HG02943 (cell line): ENCODE measurements around the gene AZGP1.
"Not testable (repeated sequence)": the region's sequence is repeated elsewhere in the genome, so short reads cannot be mapped to it uniquely, and the experiment has no call there.

Source experiments
- ATAC-seq: cut with Tn5 transposase; IDR thresholded peaks from one replicate; pipeline ENCODE4 v1.9.1; 2021; ENCODE audit warnings: mild to moderate bottlenecking, low read depth, moderate library complexity; ENCODE audit not compliant: unreplicated experiment

AZGP1 gene

GRCh38 chr7:99954643-99955042, 21.2 kb downstream of the AZGP1 start:
- ATAC-seq = not testable (repeated sequence)

- ATAC-seq = no peak
Measured at GRCh38 chr7:99953649-99954048, 22.2 kb downstream of the AZGP1 start.

DNA sequence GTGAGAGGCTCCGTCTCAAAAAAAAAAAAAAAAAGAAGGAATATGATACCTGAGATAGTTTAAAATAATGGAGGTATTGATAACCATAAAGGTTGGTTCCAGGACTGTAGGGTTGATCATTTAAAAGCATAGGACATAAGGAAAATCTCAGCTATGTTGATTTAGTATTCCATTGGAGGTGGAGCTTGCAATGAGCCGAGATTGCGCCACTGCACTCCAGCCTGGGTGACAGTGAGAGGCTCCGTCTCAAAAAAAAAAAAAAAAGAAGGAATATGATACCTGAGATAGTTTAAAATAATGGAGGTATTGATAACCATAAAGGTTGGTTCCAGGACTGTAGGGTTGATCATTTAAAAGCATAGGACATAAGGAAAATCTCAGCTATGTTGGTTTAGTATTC, 23.2 kb downstream of the AZGP1 start:
- ATAC-seq = not testable (repeated sequence)

- not testable (repeated sequence) for ATAC-seq
Measured at GRCh38 chr7:99950819-99951218, 25.0 kb downstream of the AZGP1 start.

- ATAC-seq = no peak
Measured at GRCh38 chr7:99949645-99950228, 26.1 kb downstream of the AZGP1 start.

DNA sequence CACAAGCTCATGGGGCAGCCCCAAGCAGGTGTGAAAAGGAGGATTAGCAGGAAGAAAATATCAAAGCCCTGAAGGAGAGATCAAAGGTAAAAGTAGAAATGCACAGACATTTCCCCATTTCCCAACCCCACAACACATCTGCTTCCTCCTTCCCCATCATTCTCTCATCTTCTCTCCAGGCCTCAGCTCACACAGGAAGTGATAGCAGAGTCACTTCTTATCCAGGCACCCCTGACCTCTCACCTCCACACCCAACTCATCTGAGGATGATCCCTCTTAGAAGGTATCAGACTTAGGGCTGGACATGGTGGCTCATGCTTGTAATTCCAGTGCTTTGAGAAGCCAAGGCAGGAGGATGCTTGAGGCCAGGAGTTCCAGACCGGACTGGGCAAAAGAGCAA, 28.2 kb downstream of the AZGP1 start:
- ATAC-seq = no peak

GRCh38 chr7:99944497-99945070, 31.2 kb downstream of the AZGP1 start:
- ATAC-seq = no peak

DNA sequence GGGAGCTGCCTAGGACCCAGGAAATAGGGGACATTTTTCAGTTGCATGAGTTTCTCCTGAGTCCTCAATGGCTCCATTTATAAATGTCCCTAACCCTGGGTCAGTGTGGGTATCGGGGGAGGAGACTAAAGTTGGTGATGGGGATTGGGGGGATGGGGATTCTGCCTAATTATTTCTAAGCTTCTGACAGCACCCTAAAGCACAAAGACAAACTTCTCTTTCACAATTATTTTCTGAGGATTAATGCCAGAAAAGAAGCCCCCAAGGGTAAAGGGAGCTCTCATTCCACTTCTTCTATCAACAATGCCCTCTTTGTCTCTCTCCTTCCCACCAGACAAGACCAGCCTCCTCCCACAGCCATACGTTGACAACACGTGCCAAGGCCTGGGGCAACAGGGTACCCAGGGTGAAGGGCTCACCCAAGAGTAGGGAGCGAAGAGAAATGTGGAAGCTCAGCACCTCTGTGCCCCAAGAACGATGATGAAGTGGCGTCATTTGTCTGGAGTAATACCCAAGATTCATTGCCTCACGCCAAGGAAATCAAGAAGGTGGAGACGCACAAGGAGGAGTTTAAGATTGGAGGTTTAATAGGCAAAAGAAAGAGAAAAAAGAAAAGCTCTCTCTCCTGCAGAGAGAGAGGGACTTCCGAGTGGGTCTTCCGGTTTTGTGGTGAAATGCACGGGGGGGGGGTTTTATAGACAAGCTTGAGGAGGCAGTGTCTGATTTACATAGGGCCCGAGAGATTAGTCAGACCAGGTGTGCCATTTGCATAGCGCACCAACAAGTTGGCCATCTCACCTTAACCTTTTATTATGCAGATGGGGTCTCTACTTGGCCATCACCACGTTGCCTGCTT, 32.0 kb downstream of the AZGP1 start:
- no peak for ATAC-seq

DNA sequence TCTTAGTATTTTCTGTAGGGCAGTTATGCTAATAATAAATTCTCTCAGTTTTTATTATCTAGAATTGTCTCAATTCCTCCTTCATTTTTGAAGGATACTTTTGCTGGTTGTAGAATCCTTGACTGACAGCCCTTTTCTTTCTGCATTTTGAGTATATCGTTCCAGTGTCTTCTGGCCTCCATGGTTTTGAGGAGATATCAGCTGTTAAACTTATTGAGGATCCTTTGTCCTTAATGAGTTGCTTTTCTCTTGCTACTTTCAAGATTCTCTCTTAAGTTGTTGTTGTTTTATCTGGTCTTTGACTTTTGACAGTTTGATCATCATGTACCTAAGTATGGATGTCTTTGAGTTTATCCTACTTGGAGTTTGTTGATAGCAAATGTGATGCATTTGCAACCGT, 37.5 kb downstream of the AZGP1 start:
- no peak for ATAC-seq

DNA sequence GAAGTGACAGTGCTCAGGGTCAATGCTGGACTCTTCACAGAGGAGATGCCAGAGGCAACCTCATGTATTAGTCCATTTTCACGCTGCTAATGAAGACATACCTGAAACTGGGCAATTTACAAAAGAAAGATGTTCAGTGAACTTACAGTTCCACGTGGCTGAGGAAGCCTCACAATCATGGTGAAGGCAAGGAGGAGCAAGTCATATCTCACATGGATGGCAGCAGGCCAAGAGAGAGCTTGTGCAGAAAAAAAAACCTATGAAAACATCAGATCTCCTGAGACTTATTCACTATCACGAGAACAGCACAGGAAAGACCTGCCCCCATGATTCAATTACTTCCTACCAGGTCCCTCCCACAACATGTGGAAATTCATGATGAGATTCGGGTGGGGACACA, 40.8 kb downstream of the AZGP1 start:
- ATAC-seq = not testable (repeated sequence)

GRCh38 chr7:99930376-99930775, 45.5 kb downstream of the AZGP1 start:
- no peak for ATAC-seq

GRCh38 chr7:99929730-99930053, 46.1 kb downstream of the AZGP1 start:
- no peak for ATAC-seq

DNA sequence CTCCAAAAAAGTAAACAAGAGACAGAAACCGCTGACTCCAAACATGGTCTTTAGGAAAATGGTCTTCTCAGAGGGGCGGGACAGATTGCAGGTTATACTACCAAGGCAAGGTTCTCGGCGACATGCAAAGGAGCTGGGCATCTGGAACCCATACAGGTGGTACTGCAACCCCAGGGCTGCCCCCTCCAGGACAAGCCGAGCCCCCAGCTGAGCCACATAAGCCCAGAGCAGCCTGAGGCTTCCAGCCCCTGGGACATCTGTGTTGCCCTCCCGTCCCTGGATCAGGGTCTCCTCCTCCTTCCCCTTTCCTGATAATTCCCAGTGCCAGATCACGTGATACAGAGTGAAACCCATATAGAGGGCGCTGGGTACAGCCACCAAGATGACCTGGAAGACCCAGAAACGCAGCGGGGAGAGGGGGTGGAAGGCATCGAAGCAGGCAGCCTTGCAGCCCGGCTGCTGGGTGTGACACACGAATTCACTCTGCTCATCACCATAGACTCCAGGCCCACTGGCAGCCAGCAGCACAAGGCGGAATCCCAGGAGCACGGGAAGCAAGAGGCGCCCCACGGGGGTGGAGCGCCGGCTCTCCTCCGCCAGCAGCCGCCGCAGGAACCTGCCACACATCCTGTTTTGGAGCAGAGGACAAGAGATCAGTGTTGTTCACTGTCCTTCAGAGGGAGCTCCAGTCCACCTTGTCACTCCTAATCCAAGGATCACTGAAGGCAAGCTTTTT, 46.7 kb downstream of the AZGP1 start, which contains the start of gene GJC3:
GJC3 (minus strand) TSS at position 627 of the 736 bp plus-strand sequence; CDS start at position 627, 0 bp downstream.
- no peak for ATAC-seq

DNA sequence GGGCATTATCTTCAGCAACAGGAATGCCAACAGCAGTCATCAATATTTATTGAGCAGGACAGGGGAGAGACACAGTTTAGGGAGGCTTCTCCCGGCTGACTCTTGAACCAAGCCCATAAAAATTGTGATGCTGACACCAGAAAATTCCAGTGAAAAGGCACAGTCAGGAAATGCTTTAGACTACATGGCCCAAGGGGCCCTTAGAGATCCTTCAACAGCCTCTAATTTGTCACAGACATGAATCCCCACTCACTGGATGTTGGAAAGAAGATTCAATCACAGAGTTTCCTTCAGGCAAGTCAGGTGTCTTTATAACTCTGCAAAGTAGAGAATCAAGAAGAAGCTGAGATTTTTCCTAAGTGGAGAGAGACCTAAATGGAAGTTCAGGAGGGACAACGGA, 47.6 kb downstream of the AZGP1 start:
- ATAC-seq = no peak

- no peak for ATAC-seq
Measured at GRCh38 chr7:99927536-99927935, 48.3 kb downstream of the AZGP1 start.

DNA sequence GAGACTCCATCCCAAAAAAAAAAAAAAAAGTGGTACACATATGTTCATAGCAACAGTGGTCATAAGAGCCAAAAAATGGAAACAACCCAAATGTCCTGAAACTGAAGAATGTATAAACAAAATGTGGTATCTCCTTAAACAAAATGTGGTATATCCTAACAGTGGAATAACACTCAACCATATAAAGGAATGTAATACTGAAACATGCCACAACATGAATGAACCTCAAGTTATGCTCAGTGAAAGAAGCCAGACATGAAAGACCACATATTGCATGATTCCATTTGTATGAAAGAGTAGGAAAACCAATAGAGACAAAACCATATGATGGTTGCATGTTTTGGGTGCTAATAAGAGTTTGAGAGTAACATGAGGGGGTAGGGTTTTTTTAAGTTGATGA, 49.5 kb downstream of the AZGP1 start:
- no peak for ATAC-seq

GRCh38 chr7:99923200-99923599, 52.6 kb downstream of the AZGP1 start:
- ATAC-seq = no peak

GRCh38 chr7:99920149-99920548, 55.7 kb downstream of the AZGP1 start:
- ATAC-seq = no peak

DNA sequence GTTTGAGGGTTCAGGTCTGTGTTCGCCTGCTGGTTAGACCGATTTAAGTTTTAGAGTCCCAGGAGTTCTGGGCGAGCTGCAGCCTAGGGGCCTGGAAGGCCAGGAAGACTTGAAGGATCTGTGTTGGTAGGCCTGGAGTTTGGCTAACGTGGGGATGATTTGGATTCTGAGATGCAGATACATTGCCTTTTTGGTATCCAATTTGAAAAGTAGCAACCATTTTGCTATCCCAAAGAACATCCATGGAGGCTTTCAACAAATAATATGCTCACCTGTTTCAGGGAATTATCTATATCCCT, 56.1 kb downstream of the AZGP1 start:
- ATAC-seq = no peak

DNA sequence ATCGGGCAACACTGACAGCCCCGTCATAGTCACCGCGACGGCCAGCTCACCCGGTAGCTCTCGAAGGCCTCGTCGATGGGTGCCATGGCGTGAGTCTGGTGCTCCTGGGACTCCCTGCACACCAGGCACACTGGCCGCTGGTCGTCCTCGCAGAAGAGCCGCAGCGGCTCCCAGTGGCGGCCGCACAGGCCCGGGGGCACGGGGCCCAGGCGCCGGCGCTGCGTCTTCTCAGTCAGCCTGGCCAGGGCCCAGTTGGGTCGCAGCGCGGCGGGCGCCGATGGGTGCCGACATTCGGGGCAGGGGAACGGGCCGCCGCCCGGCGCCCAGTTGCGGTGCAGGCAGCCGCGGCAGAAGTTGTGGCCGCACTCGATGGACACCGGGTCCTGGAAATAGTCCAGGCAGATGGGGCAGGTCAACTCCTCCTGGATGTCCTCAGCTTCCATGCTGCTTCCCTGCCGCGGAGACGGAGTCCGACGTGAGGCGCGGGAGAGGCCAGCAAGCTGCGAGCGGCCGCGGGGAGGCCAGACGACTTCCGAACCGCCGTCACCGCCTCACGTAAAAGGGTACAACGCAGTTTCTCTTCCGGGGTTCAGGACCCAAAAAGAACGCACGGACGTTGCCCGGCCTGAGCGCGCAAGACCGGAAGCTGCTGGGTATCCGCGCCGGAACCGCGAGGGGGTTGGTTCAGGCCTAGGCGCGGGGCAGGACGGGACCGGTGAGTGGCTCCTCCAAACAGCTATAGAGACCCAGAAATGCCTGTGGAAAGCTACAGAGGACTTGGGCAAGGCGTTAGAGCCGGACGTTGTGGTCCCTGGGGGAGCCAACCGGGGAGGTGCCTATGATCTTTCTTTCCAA, 56.6 kb downstream of the AZGP1 start, which contains the start of gene TRIM4:
TRIM4 (minus strand) TSS at position 572 of the 855 bp plus-strand sequence; CDS start at position 443, 129 bp downstream.
- peak; percentile 96 for ATAC-seq
